Inferior parietal cortex (tissue), 1 donor: Measurements from ENCODE around the gene GREB1L.

Source experiments
- DNase-seq: peaks from one replicate; pipeline ENCODE4 v3.0.0-alpha.2; 2016; ENCODE audit errors: extremely low spot score

GREB1L gene

DNA sequence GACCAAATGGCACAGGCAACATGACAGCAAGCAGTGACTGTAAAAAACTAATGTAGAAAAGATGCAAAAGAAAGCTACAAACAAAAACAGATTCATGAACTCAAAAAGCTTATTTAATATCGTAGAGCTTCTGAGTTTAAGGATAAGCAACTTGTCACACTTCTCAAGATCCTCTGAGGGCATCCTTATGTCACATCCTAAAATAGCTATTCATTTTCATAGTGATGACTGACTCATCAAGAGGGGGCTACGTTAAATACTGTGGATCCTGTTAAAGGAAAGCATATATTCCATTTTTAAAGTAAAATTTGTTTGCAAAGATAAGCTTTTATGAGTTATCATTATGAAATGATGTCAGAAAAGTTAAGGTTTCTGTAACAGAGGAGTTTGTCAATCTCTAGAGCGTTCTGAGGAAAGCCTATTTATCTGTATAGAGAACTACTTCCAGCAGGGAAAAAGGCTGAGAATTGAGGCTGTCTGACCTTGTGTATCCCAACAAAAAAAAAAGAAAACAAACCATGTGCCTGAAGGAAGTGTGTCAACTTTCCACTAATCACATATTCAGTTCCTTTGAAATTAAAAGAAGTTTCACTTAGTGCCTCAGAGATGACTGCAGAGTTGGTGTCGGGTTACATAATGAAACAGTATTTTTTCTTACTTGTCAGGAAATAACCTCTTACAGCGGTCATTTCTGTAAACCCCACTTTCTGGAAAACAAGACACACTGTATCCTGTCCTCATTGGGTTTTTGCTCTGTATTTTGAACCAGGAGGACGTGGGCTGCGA lies 243.0 kb downstream of the GREB1L start:
- no peak for DNase-seq

GRCh38 chr18:21486905-21487437 lies 244.9 kb downstream of the GREB1L start:
- no peak for DNase-seq

DNA sequence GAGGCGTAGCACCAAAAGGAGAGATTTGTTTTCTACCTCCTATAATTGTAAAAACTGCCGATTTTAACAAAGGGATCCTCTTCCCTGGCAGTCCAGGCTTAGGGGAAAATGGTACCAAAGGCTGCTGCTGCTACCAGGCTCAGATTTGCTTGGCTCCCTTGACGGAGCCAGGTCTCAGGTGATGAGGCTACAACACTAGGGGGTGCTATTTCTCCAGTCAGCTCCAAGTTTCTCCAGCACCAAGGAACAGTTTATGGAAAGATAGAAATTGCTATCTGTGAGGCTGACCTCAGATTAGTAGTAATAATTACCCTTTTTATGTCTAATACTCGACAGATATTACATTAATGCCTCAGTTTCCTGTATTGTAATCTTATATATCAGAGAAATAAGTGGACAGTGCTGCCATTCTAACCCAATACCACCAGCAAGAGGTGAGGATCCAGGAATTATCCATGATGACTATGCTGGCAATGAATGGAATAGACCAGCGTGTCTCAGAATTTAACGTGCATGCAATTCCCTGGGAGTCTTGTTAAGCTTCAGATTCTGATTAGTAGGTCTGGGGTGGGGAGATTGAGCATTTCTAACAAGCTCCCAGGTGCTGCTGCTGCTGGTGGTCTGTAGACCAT lies 247.2 kb downstream of the GREB1L start:
- peak; percentile 47 for DNase-seq

GRCh38 chr18:21489919-21490495 lies 248.0 kb downstream of the GREB1L start:
- no peak for DNase-seq

DNA sequence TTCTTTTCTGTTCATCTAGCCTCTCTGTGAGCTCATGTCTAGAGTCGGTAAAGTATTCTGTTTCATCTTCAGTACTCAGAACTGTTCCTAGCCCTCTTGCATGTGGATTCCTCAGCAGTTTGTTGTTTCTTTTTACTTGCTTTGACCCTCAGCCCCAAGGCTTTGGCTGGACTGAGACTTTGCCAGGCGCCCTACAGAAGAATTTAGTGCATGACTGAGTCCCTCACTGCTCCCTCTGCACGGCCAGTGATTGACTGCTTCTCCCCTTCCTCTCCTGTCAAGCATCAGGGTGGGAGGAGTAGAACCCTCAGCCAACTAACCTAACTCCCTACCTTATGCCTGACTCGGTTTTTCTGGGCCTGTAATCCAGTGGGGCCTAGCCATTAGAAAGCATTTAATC lies 248.7 kb downstream of the GREB1L start:
- DNase-seq: no peak

GRCh38 chr18:21496277-21496835 lies 254.3 kb downstream of the GREB1L start:
- DNase-seq: no peak

- DNase-seq: no peak
Measured at GRCh38 chr18:21499997-21500396, 258.0 kb downstream of the GREB1L start.

DNA sequence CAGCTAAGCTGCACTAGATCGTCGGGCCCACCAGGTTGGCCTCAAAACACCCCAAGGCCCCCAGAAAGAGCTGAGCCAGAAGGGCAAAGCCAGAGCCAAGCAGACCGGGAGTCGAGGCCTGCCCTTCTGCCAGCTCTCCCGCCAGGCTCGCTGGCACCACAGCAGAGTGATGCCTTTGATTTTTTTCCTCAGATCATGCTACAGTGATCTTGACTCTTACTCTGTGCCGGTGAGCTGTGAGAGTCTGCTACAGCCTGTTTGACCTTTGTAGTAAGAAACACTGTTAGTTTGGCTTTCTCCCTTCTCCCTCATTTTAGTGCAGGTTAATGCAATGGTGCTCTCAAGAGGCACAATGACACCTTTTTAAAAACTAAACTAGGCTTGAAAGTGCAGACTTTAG lies 260.6 kb downstream of the GREB1L start:
- DNase-seq: no peak

DNA sequence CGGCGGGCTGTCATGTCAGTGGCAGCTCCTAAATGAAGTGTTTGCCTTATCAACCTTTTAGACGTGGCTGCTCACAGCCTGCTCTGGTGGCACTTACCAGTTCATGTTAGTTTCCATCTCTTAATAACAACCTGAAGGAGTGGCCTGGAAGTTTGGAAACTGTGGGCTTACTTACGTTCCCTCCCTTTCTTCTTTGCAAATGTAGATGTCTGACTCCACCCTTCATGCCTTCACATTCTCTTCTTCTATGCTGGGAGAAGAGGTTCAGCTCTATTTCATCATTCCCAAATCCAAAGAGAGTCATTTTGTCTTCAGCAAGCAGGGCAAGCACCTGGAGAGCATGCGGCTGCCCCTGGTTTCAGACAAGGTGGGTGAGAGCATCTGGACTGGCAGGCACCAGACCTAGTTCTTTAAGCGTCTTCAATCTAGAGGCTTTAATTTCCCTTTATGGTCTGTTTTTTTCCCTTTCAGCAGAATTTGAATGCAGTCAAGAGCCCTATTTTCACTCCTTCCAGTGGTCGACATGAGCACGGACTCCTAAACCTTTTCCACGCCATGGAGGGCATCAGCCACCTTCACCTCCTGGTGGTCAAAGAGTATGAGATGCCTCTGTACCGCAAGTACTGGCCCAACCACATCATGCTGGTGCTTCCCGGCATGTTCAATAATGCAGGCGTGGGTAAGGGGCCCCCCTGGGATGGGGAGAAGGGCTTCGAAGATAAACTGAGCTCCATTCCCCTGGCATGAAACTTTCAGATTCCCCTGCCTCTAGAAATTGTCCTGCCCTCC lies 266.1 kb downstream of the GREB1L start:
- DNase-seq: no peak

DNA sequence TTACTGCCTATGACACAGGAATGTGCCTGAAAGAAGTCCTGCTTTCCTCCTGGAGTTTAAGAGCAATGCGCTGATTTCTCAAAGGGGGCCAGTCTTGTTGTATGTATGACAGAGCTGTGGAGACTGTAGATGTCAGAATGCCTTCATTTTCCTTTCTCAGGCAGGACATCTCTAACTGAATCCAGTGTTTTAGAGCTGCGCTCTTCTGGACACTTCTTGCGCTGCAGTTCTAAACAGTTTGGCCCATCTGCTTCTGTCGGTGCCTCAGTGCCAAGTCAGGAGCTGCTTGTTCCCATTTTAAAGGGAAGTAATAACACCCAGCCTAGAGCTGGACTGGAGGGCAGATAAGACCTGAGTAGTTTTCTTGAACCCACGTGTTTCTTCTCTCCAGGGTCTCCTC lies 267.0 kb downstream of the GREB1L start:
- DNase-seq: no peak

- DNase-seq: no peak
Measured at GRCh38 chr18:21513292-21513691, 271.3 kb downstream of the GREB1L start.

- no peak for DNase-seq
Measured at GRCh38 chr18:21513741-21514140, 271.7 kb downstream of the GREB1L start.

- DNase-seq: no peak
Measured at GRCh38 chr18:21522530-21522929, 280.5 kb downstream of the GREB1L start.

DNA sequence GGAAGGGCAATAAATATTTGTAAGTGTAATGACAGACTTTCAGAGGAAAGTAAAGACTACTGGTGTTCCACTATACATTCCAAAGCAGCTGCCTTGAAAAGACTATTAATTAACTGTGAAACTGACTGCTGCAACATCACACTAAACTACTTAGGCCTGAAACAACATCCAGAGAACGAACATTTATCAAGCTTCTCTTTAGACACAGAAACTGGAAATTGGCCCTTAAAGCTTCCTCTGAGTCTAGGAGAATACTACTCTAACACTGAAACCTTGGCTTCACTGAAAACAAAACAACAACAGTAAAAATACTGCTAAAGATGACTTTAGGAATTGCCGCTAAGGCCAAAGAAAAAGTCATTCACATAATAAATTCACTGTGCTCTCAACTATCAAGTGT lies 283.9 kb downstream of the GREB1L start:
- no peak for DNase-seq

DNA sequence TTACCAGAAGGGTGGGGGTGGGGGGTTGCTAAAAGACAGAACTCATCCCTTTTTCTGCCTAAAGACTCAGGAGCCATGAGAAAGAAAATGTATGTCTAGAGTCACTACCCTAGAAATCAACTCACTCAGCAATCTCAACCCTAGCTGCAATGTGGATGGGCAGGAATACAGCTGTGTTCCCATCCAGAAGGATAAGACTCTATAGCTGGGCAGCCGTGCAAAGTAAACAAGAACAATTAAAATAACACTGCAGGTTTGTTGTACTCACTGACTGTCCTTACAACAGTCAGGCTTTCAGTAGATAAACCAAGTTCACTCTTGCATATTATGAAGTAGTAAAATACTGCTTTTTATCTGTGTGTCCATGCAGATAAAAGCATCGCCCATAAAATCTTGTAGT lies 284.4 kb downstream of the GREB1L start:
- DNase-seq: no peak

DNA sequence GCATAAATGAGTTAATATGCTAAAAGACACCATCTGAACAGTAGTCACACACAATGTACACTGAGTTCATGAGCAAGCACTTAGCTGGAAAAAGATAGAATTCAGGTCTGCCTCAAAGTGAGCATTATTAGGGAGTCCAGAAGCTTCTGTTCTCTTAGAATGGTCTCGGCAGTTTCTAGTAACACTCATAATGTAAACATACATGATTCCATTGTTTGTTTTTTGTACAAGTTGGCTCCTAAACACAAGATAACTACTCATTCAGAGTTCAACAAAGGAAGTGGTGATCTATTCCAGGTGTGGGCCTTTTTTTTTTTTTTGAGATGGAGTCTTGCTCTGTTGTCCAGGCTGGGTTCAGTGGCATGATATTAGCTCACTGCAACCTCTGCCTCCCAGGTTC lies 292.3 kb downstream of the GREB1L start:
- no peak for DNase-seq

- DNase-seq: no peak
Measured at GRCh38 chr18:21538230-21538629, 296.2 kb downstream of the GREB1L start.

GRCh38 chr18:21546423-21546822 lies 304.4 kb downstream of the GREB1L start:
- DNase-seq: no peak

DNA sequence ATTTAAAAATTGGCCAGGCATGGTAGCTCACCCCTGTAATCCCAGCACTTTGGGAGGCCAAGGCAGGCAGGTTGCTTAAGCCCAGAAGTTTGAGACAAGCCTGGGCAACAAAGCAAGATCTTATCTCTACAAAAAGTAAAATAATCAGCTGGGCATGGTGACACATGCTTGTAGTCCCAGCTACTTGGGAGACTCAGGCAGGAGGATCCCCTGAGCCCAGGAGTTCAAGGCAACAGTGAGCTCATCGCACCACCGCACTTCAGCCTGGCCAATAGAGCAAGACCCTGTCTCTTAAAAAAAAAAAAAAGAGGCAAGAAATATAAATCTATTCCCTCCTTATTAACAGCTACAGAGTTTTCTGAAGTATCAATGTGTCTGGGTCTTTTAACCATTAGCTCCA lies 306.6 kb downstream of the GREB1L start:
- DNase-seq: no peak

DNA sequence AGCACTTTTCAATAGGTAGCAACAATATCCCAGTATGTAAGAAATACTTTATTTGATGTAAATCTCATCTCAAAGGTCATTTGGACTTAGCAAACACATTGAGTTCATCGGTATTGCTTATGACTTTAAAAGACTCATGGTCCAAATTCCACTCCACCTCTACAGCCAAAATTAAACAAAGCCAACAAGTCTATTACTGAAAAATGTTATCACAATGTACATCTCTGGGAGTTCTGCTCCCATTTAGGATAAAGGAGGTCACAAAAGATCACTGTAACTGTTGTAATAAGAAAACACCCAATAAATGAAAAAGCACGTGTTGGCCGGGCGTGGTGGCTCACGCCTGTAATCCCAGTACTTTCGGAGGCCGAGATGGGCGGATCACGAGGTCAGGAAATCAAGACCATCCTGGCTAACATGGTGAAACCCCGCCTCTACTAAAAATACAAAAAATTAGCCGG lies 308.5 kb downstream of the GREB1L start:
- no peak for DNase-seq

DNA sequence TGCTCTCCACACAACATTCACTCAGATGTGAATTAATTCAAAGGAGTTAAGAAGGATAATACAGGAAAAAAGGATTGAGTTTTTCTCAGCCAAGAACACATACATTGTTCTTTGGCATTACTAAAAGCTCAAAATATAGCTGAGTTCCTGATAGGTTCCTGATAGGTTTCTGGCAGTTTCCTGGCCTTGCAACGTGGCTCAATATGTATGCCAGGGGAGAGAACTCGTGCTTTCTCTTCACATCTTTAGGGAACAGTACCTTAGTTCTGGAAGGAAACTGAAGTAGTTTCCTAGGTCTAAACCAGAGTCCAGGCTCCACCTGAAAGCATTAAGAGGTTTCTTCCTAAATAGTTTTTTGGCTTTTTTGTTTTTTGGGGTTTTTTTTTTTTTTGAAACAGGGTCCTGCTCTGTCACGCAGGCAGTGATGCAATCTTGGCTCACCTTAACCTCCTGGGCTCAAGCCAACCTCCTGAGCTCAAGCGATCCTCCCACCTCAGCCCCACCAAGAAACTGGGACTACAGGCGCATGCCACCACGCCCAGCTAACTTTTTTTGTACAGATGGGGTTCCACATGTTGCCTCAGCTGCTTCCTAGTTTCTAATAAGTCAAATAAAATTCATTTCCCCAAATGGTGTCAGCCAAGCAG lies 315.7 kb downstream of the GREB1L start:
- no peak for DNase-seq
